B cell (primary cell): ENCODE results near the gene RNLS.

Experiments used
- CTCF ChIP-seq: fragments of 200-600 bp; IDR thresholded peaks from one replicate; pipeline ENCODE4 v1.8.0; 2022; ENCODE audit warnings: antibody characterized with exemption, mild to moderate bottlenecking
- EZH2 ChIP-seq: IDR thresholded peaks from 2 replicates; pipeline ENCODE4 v1.6.1; 2012; ENCODE audit warnings: borderline replicate concordance, low read depth, mild to moderate bottlenecking, moderate library complexity, low read length; ENCODE audit not compliant: insufficient read depth, poor library complexity, severe bottlenecking

- TF ChIP-seq CTCF (no peak), EZH2 (no peak)
Observed at GRCh38 chr10:88474884-88475844, 108.0 kb downstream of the RNLS start.
